Cardiac fibroblast (primary cell): ENCODE measurements around the gene ST3GAL3.

Source experiments
- DNase-seq, 2 donors: peaks; one replicate each; pipeline versions ENCODE4 v3.0.0 to v3.0.0-alpha.2; 2010; ENCODE audit warnings: low read depth in 2 of 2
- H3K4me3 ChIP-seq, 2 donors: replicated peaks in 1 of 2; 1 replicate in 1 of 2; 2 replicates in 1 of 2; pipeline ENCODE4 v1.5.1; 2011; ENCODE audit warnings: low read depth in 2 of 2, low read length in 2 of 2, mild to moderate bottlenecking in 2 of 2, moderate library complexity in 1 of 2
- TF ChIP-seq, protein P1 (sequence below): IDR thresholded peaks from one replicate; pipeline ENCODE4 v1.5.1; 2011; ENCODE audit warnings: low read depth, mild to moderate bottlenecking, low read length, inconsistent platforms

Gene ST3GAL3

DNA sequence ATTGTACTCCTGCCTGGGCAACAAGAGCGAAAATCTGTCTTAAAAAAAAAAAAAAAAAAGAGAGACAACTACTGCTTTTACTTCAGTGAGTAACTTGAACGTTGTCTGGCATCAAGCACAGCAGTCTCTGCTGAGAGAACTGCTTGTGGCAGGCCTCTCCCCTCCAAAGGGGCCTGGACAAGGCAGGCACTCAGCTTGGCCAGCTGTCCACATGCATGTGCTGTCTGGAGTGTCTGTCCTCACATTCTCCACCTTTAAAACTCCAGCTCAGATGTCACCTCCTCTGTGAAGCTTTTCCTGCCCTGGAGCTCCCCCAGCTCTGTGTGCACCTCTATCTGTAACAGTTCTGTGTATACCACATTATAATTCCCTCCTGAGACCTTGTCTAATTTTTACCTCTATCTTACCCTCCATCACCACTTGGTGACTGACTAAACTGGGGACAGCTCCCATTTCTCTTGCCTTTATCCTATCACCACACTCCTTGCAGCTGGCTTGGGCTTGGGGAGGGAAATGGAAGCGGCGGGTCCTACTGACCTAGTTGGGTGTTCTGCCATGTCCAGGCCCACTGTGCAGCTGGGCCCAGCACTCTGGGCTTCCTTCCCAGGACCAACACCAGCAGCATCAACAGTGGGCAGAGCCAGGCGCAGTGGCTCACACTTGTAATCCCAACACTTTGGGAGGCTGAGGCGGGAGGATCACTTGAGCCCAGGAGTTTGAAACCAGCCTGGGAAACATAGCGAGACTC is 154.8 kb downstream of the ST3GAL3 start:
- TF ChIP-seq, protein P1, sequence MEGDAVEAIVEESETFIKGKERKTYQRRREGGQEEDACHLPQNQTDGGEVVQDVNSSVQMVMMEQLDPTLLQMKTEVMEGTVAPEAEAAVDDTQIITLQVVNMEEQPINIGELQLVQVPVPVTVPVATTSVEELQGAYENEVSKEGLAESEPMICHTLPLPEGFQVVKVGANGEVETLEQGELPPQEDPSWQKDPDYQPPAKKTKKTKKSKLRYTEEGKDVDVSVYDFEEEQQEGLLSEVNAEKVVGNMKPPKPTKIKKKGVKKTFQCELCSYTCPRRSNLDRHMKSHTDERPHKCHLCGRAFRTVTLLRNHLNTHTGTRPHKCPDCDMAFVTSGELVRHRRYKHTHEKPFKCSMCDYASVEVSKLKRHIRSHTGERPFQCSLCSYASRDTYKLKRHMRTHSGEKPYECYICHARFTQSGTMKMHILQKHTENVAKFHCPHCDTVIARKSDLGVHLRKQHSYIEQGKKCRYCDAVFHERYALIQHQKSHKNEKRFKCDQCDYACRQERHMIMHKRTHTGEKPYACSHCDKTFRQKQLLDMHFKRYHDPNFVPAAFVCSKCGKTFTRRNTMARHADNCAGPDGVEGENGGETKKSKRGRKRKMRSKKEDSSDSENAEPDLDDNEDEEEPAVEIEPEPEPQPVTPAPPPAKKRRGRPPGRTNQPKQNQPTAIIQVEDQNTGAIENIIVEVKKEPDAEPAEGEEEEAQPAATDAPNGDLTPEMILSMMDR = no peak
- no peak for DNase-seq
- no peak overlapping the region for H3K4me3 ChIP-seq

DNA sequence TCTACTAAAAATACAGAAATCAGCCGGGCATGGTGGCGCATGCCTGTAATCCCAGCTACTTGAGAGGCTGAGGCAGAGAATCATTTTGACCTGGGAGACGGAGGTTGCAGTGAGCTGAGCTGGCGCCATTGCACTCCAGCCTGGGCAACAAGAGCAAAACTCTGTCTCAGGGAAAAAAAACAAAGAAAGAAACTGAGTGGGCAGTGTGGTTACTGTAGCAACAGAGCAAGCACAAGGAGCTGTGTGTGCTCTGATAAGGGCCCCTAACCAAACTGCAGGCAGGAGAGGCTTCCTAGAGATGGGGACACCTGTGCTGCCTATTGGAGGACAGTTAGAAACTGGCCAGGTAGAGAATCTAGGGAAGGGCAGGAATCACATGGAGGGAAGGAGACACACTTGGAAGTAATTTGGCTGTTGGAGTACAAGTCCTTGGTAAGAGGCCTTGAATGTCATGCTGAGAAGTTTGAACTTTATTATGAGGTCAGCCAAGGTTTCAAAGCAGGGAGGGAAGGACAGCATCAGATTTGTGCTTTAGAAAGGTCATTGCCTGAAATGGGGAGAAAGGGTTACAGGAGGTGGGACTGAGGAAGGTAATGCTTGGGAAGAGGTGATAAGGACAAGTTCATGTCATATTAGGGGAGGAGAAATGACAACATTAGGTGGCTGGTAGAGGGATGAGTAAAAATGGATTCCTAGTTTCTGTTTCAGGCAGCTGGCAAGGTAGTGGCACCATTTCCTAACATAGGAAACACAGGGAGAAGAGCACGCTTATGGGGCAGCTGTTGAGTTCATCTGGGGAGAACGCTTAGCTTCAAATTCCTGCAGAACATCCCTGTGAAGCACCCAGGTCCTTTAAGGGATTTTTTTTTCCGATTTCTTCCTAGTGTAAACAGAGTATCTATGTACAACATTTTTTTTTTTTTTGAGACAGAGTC is 157.0 kb downstream of the ST3GAL3 start:
- TF ChIP-seq, protein P1 = no peak
- H3K4me3 ChIP-seq = no peak overlapping the region
- no peak for DNase-seq

DNA sequence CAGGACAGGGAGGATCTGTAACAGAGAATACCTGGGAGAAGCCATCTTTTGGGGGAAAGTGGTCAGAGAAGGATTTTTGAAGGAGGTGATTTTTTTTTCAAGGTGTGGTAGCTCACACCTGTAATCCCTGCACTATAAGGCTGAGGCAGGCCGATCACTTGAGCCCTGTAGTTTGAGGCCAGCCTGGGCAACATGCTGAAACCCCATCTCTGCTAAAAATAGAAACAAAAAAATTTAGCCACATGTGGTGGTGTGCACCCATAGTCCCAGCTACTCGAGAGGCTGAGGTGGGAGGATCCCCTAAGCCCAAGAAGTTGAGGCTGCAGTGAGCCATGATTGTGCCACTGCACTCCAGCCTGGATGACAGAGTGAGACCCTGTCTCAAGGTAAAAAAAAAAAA is 158.9 kb downstream of the ST3GAL3 start:
- H3K4me3 ChIP-seq = no peak overlapping the region
- TF ChIP-seq, protein P1 = no peak
- DNase-seq = no peak

DNA sequence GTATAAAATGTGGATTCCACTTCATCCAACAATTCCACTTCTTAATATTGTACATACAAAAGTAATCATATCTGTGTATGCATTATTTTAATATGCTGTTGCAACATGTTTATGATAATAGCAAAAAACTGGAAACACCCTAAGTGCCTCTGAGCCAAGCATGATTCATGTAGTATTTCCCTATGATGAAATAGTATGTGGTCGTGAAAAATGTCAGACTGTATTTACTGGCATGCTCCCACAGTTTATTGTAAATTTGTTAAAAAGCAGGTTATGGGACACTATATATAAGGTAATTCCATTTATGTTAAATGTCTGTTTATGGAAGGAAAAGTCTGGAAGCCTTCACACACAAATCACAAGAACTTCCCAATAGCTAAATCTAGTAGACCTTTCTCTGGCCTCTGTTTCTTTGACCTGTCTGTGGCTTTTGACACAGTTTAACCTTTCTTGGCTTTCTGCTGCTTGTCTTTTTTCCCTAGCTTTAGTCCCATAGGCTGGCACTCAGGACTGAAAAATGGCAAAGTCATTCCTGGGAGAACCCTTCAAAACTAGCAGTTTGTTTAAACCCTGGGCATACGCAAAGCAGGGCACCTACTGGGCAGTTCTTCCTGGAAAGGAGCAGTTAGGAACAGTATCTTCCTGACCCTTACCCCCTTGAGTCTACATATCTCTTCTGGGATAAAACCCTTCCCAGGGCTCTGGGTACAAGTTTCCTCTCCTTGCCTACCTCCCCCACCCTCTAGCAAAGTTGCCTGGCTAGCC is 160.8 kb downstream of the ST3GAL3 start:
- TF ChIP-seq, protein P1 = no peak
- H3K4me3 ChIP-seq = no peak overlapping the region
- DNase-seq = peak; percentile 77 to 90

DNA sequence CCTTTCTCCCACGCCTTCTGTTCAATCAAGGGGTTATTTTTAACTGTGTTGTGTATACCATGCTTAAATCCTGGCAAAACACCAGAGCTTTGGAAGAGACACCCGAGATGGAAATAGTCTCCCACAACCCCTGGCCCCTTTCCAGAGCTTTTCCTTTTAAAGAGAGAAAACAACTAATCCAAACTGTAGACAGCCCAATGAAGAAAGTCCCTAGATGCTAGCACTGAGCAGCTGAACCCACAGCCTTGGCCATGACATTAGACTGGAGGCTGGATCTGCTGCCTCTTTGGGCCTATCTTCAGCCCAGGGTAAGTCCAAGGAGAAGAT is 161.4 kb downstream of the ST3GAL3 start:
- TF ChIP-seq, protein P1 = no peak
- H3K4me3 ChIP-seq = no peak overlapping the region
- DNase-seq = peak; percentile 60 to 95

DNA sequence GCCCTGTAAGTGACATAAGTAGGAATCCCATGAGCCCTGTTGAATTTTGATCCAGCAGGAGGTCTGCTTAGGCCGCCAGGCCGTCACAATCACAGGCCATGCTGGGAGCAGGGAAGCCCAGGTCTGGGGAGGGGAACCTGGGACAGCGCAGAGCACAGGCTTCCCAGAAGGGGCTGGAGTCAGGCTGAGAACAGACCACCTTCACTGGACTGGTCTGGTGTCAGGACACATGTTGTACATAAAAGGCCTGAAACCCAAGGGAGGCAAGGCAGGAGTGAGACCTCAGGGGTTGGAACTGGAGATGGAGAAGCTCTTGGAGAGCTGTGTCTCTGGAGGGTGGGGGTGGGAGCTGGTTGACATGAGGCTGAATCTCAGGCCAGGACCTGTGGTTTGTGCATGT is 163.0 kb downstream of the ST3GAL3 start:
- H3K4me3 ChIP-seq = no peak overlapping the region
- DNase-seq = no peak

More for the DNA sequence above, 163.0 kb downstream of the ST3GAL3 start:
- TF ChIP-seq, protein P1 = no peak
